ENCODE data around the gene LRRC14B. TPM values are rescaled to one million over a fixed set of nuclear protein-coding genes. Genes with fewer than 3 reads are reported as not detected.

Gene LRRC14B
- total RNA-seq, 1 donor from 2014 or later = not detected

GRCh38 chr5:204966-205670, 13.8 kb downstream of the LRRC14B start:
- Mint-ChIP-seq H3K27me3 (ENCODE audit: insufficient read depth, low read depth) (peaks cover 11% of the 10 kb centered on the region), H3K4me1 (peaks cover 37% of the 10 kb centered on the region), H3K4me3 (no peak overlapping the region), H3K9me3 (no peaks in the 10 kb centered on the region), H3K36me3 (peaks cover 25% of the 10 kb centered on the region), H3K27ac (no peak overlapping the region)
- H3K4me2 ChIP-seq = no peak overlapping the region
- H3K79me2 ChIP-seq (ENCODE audit: low read depth) = peaks cover 49% of the 10 kb centered on the region
- peaks cover 15% of the 10 kb centered on the region for H3K4me1 ChIP-seq
- no peak overlapping the region for H3K9ac ChIP-seq
- peaks cover 63% of the 10 kb centered on the region for H4K20me1 ChIP-seq (ENCODE audit: low read depth)
- H3K36me3 ChIP-seq = no peaks in the 10 kb centered on the region
- H3K4me3 ChIP-seq = no peak overlapping the region
- no peak for DNase-seq (ENCODE audit: low spot score)
- H3F3A ChIP-seq (ENCODE audit: low read depth) = peaks cover 3% of the 10 kb centered on the region
- H3K9me3 ChIP-seq (ENCODE audit: low read depth) = no peaks in the 10 kb centered on the region
- TF ChIP-seq CTCF (IDR thresholded peaks at IDR 0.05) (no peak), EZH2 (IDR thresholded peaks at IDR 0.05) (no peak), EZH2phosphoT487 (IDR thresholded peaks at IDR 0.05) (no peak)
- no peak overlapping the region for H2AFZ ChIP-seq (replicated peaks)
- no peaks in the 10 kb centered on the region for H3K27me3 ChIP-seq
- no peak overlapping the region for H3K27ac ChIP-seq

- Histone ChIP-seq H3K79me2 (ENCODE audit: low read depth) (peaks cover 47% of the 10 kb centered on the region), H2AFZ (replicated peaks) (no peak overlapping the region)
Measured at GRCh38 chr5:206406-206805, 15.1 kb downstream of the LRRC14B start.

GRCh38 chr5:206927-207536, 15.7 kb downstream of the LRRC14B start:
- H3K27ac ChIP-seq = no peak overlapping the region
- peaks cover 47% of the 10 kb centered on the region for H4K20me1 ChIP-seq (ENCODE audit: low read depth)
- H2AFZ ChIP-seq (replicated peaks) = no peak overlapping the region
- Mint-ChIP-seq H3K4me1 (peaks cover 24% of the 10 kb centered on the region), H3K27ac (no peak overlapping the region), H3K36me3 (peaks cover 25% of the 10 kb centered on the region), H3K9me3 (no peaks in the 10 kb centered on the region), H3K4me3 (no peak overlapping the region), H3K27me3 (ENCODE audit: insufficient read depth, low read depth) (peaks cover 7% of the 10 kb centered on the region)
- no peaks in the 10 kb centered on the region for H3K4me1 ChIP-seq
- no peak overlapping the region for H3K4me3 ChIP-seq
- peaks cover 42% of the 10 kb centered on the region for H3K79me2 ChIP-seq (ENCODE audit: low read depth)
- no peak for DNase-seq (ENCODE audit: low spot score)
- TF ChIP-seq EZH2phosphoT487 (IDR thresholded peaks at IDR 0.05) = no peak
- no peak for TF ChIP-seq EZH2 (IDR thresholded peaks at IDR 0.05)
- TF ChIP-seq CTCF (IDR thresholded peaks at IDR 0.05) = no peak
- no peaks in the 10 kb centered on the region for H3F3A ChIP-seq (ENCODE audit: low read depth)
- H3K9me3 ChIP-seq (ENCODE audit: low read depth) = no peaks in the 10 kb centered on the region
- no peak overlapping the region for H3K4me2 ChIP-seq
- H3K36me3 ChIP-seq = no peaks in the 10 kb centered on the region
- H3K27me3 ChIP-seq = no peaks in the 10 kb centered on the region
- no peak overlapping the region for H3K9ac ChIP-seq

More at GRCh38 chr5:206406-206805, 15.1 kb downstream of the LRRC14B start:
- Mint-ChIP-seq H3K9me3 (no peaks in the 10 kb centered on the region), H3K27ac (no peak overlapping the region), H3K27me3 (ENCODE audit: insufficient read depth, low read depth) (peaks cover 11% of the 10 kb centered on the region), H3K4me1 (peaks cover 30% of the 10 kb centered on the region), H3K4me3 (no peak overlapping the region), H3K36me3 (peaks cover 25% of the 10 kb centered on the region)
- H3K27me3 ChIP-seq = no peaks in the 10 kb centered on the region
- peaks cover 6% of the 10 kb centered on the region for H3K4me1 ChIP-seq
- H3K27ac ChIP-seq = no peak overlapping the region
- no peak for TF ChIP-seq EZH2phosphoT487 (IDR thresholded peaks at IDR 0.05)
- TF ChIP-seq CTCF (IDR thresholded peaks at IDR 0.05) = no peak
- TF ChIP-seq EZH2 (IDR thresholded peaks at IDR 0.05) = no peak
- no peak overlapping the region for H3K9ac ChIP-seq
- H3K36me3 ChIP-seq = no peaks in the 10 kb centered on the region
- H3K4me3 ChIP-seq = no peak overlapping the region
- no peak for DNase-seq (ENCODE audit: low spot score)
- H3K4me2 ChIP-seq = no peak overlapping the region
- H3K9me3 ChIP-seq (ENCODE audit: low read depth) = no peaks in the 10 kb centered on the region
- peaks cover 53% of the 10 kb centered on the region for H4K20me1 ChIP-seq (ENCODE audit: low read depth)
- H3F3A ChIP-seq (ENCODE audit: low read depth) = no peaks in the 10 kb centered on the region

Measured in neural progenitor cell (in vitro differentiated cells).